ENCODE results near the gene PRLR. TPM values are rescaled to one million over a fixed set of nuclear protein-coding genes. Genes with fewer than 3 reads are reported as not detected.

PRLR gene
- total RNA-seq, 1 donor from 2014 or later: not detected

- Mint-ChIP-seq H3K27me3 (ENCODE audit: insufficient read depth) (peaks cover 38% of the 10 kb centered on the region), H3K4me1 (ENCODE audit: low read depth) (peaks cover 5% of the 10 kb centered on the region), H3K9me3 (no peaks in the 10 kb centered on the region), H3K36me3 (ENCODE audit: low read depth) (no peaks in the 10 kb centered on the region), H3K4me3 (no peak overlapping the region), H3K27ac (no peak overlapping the region)
- DNase-seq (ENCODE audit: low spot score): no peak
- intact Hi-C loops (cut with micrococcal nuclease): no loop called here
These were observed 2.0 kb downstream of the PRLR start for GRCh38 chr5:35228310-35228709.

GRCh38 chr5:35227720-35228119 lies 2.6 kb downstream of the PRLR start:
- Mint-ChIP-seq H3K27ac (no peak overlapping the region), H3K36me3 (ENCODE audit: low read depth) (no peaks in the 10 kb centered on the region), H3K4me3 (no peak overlapping the region), H3K4me1 (ENCODE audit: low read depth) (peaks cover 5% of the 10 kb centered on the region), H3K27me3 (ENCODE audit: insufficient read depth) (peaks cover 36% of the 10 kb centered on the region), H3K9me3 (no peaks in the 10 kb centered on the region)
- DNase-seq (ENCODE audit: low spot score): no peak
- intact Hi-C loops (cut with micrococcal nuclease): no loop called here

GRCh38 chr5:35223787-35224395 lies 6.4 kb downstream of the PRLR start:
- intact Hi-C loops (cut with micrococcal nuclease): no loop called here
- no peak overlapping the region for H3K4me3 Mint-ChIP-seq
- H3K27me3 Mint-ChIP-seq (ENCODE audit: insufficient read depth): peaks cover 10% of the 10 kb centered on the region

GRCh38 chr5:35220967-35221366 lies 9.3 kb downstream of the PRLR start:
- intact Hi-C loops (cut with micrococcal nuclease): loop anchor here (1.0 kb wide), 1 partner anchor 23 kb away; no protein-coding TSS in a partner anchor
- Mint-ChIP-seq H3K9me3 (no peaks in the 10 kb centered on the region), H3K27ac (no peak overlapping the region), H3K36me3 (ENCODE audit: low read depth) (no peaks in the 10 kb centered on the region), H3K4me3 (no peak overlapping the region), H3K27me3 (ENCODE audit: insufficient read depth) (peaks cover 4% of the 10 kb centered on the region), H3K4me1 (ENCODE audit: low read depth) (no peaks in the 10 kb centered on the region)
- DNase-seq (ENCODE audit: low spot score): no peak

More at GRCh38 chr5:35223787-35224395, 6.4 kb downstream of the PRLR start:
- no peaks in the 10 kb centered on the region for H3K36me3 Mint-ChIP-seq (ENCODE audit: low read depth)
- H3K9me3 Mint-ChIP-seq: no peaks in the 10 kb centered on the region
- H3K4me1 Mint-ChIP-seq (ENCODE audit: low read depth): no peaks in the 10 kb centered on the region
- H3K27ac Mint-ChIP-seq: no peak overlapping the region
- no peak for DNase-seq (ENCODE audit: low spot score)

GRCh38 chr5:35218981-35219380 lies 11.3 kb downstream of the PRLR start:
- no peak for DNase-seq (ENCODE audit: low spot score)
- no peaks in the 10 kb centered on the region for H3K36me3 Mint-ChIP-seq (ENCODE audit: low read depth)
- H3K27ac Mint-ChIP-seq: no peak overlapping the region
- H3K4me3 Mint-ChIP-seq: no peak overlapping the region
- H3K27me3 Mint-ChIP-seq (ENCODE audit: insufficient read depth): peaks cover 5% of the 10 kb centered on the region
- intact Hi-C loops (cut with micrococcal nuclease): no loop called here
- no peaks in the 10 kb centered on the region for H3K4me1 Mint-ChIP-seq (ENCODE audit: low read depth)
- no peaks in the 10 kb centered on the region for H3K9me3 Mint-ChIP-seq

GRCh38 chr5:35214051-35214450 lies 16.2 kb downstream of the PRLR start:
- Mint-ChIP-seq H3K27ac (no peak overlapping the region), H3K9me3 (no peaks in the 10 kb centered on the region), H3K36me3 (ENCODE audit: low read depth) (no peaks in the 10 kb centered on the region), H3K4me3 (no peak overlapping the region), H3K27me3 (ENCODE audit: insufficient read depth) (peaks cover 4% of the 10 kb centered on the region), H3K4me1 (ENCODE audit: low read depth) (no peaks in the 10 kb centered on the region)
- DNase-seq (ENCODE audit: low spot score): no peak
- intact Hi-C loops (cut with micrococcal nuclease): no loop called here

GRCh38 chr5:35213608-35214007 lies 16.7 kb downstream of the PRLR start:
- H3K4me3 Mint-ChIP-seq: no peak overlapping the region
- DNase-seq (ENCODE audit: low spot score): no peak
- H3K4me1 Mint-ChIP-seq (ENCODE audit: low read depth): no peaks in the 10 kb centered on the region
- H3K9me3 Mint-ChIP-seq: no peaks in the 10 kb centered on the region
- intact Hi-C loops (cut with micrococcal nuclease): no loop called here
- no peaks in the 10 kb centered on the region for H3K36me3 Mint-ChIP-seq (ENCODE audit: low read depth)
- no peak overlapping the region for H3K27ac Mint-ChIP-seq
- peaks cover 4% of the 10 kb centered on the region for H3K27me3 Mint-ChIP-seq (ENCODE audit: insufficient read depth)

GRCh38 chr5:35212122-35212982 lies 17.9 kb downstream of the PRLR start:
- peaks cover 8% of the 10 kb centered on the region for H3K27me3 Mint-ChIP-seq (ENCODE audit: insufficient read depth)
- H3K27ac Mint-ChIP-seq: no peak overlapping the region
- no peaks in the 10 kb centered on the region for H3K36me3 Mint-ChIP-seq (ENCODE audit: low read depth)
- no peak overlapping the region for H3K4me3 Mint-ChIP-seq
- no peak for DNase-seq (ENCODE audit: low spot score)
- no peaks in the 10 kb centered on the region for H3K4me1 Mint-ChIP-seq (ENCODE audit: low read depth)
- no peaks in the 10 kb centered on the region for H3K9me3 Mint-ChIP-seq
- intact Hi-C loops (cut with micrococcal nuclease): no loop called here

- Mint-ChIP-seq H3K9me3 (no peaks in the 10 kb centered on the region), H3K4me1 (ENCODE audit: low read depth) (no peaks in the 10 kb centered on the region), H3K27ac (no peak overlapping the region), H3K4me3 (no peak overlapping the region), H3K36me3 (ENCODE audit: low read depth) (no peaks in the 10 kb centered on the region), H3K27me3 (ENCODE audit: insufficient read depth) (peaks cover 10% of the 10 kb centered on the region)
- no peak for DNase-seq (ENCODE audit: low spot score)
- intact Hi-C loops (cut with micrococcal nuclease): no loop called here
These were observed 20.4 kb downstream of the PRLR start for GRCh38 chr5:35209862-35210261.

- intact Hi-C loops (cut with micrococcal nuclease): no loop called here
- DNase-seq (ENCODE audit: low spot score): no peak
These were observed 24.7 kb downstream of the PRLR start for GRCh38 chr5:35205606-35206005.

GRCh38 chr5:35205186-35205585 lies 25.1 kb downstream of the PRLR start:
- no peak overlapping the region for H3K27ac Mint-ChIP-seq
- intact Hi-C loops (cut with micrococcal nuclease): no loop called here
- DNase-seq (ENCODE audit: low spot score): no peak
- H3K4me1 Mint-ChIP-seq (ENCODE audit: low read depth): no peaks in the 10 kb centered on the region
- no peaks in the 10 kb centered on the region for H3K9me3 Mint-ChIP-seq
- no peak overlapping the region for H3K4me3 Mint-ChIP-seq
- H3K36me3 Mint-ChIP-seq (ENCODE audit: low read depth): no peaks in the 10 kb centered on the region
- peaks cover 18% of the 10 kb centered on the region for H3K27me3 Mint-ChIP-seq (ENCODE audit: insufficient read depth)

More at GRCh38 chr5:35205606-35206005, 24.7 kb downstream of the PRLR start:
- H3K36me3 Mint-ChIP-seq (ENCODE audit: low read depth): no peaks in the 10 kb centered on the region
- H3K4me1 Mint-ChIP-seq (ENCODE audit: low read depth): no peaks in the 10 kb centered on the region
- no peak overlapping the region for H3K4me3 Mint-ChIP-seq
- peaks cover 20% of the 10 kb centered on the region for H3K27me3 Mint-ChIP-seq (ENCODE audit: insufficient read depth)
- H3K27ac Mint-ChIP-seq: no peak overlapping the region
- no peaks in the 10 kb centered on the region for H3K9me3 Mint-ChIP-seq

- Mint-ChIP-seq H3K9me3 (no peaks in the 10 kb centered on the region), H3K4me1 (ENCODE audit: low read depth) (no peaks in the 10 kb centered on the region), H3K27ac (no peak overlapping the region), H3K27me3 (ENCODE audit: insufficient read depth) (peaks cover 22% of the 10 kb centered on the region), H3K36me3 (ENCODE audit: low read depth) (no peaks in the 10 kb centered on the region), H3K4me3 (no peak overlapping the region)
- DNase-seq (ENCODE audit: low spot score): no peak
- intact Hi-C loops (cut with micrococcal nuclease): no loop called here
These were observed 26.9 kb downstream of the PRLR start for GRCh38 chr5:35203403-35203802.

GRCh38 chr5:35202319-35203111 lies 27.8 kb downstream of the PRLR start:
- H3K9me3 Mint-ChIP-seq: no peaks in the 10 kb centered on the region
- peaks cover 18% of the 10 kb centered on the region for H3K27me3 Mint-ChIP-seq (ENCODE audit: insufficient read depth)
- intact Hi-C loops (cut with micrococcal nuclease): no loop called here
- H3K4me3 Mint-ChIP-seq: no peak overlapping the region
- H3K27ac Mint-ChIP-seq: no peak overlapping the region
- DNase-seq (ENCODE audit: low spot score): no peak
- H3K36me3 Mint-ChIP-seq (ENCODE audit: low read depth): no peaks in the 10 kb centered on the region
- H3K4me1 Mint-ChIP-seq (ENCODE audit: low read depth): no peaks in the 10 kb centered on the region
